ENCODE data around the gene GNS.
A peak's percentile ranks its signal among the peaks of the same experiment; 100 is the strongest.

Gene GNS

GRCh38 chr12:64735442-64735841 is 23.8 kb downstream of the GNS start:
- H3K27me3 Mint-ChIP-seq, result no peaks in the 10 kb centered on the region
- no peak overlapping the region for H3K4me3 Mint-ChIP-seq
- H3K4me1 Mint-ChIP-seq, result peaks cover 15% of the 10 kb centered on the region
- no peak for ATAC-seq
- no peaks in the 10 kb centered on the region for H3K9me3 Mint-ChIP-seq
- H3K36me3 Mint-ChIP-seq (ENCODE audit: low read depth), result peaks cover 34% of the 10 kb centered on the region
- DNase-seq, result no peak
- H3K27ac Mint-ChIP-seq, result no peak overlapping the region

- peaks cover 22% of the 10 kb centered on the region for H3K36me3 Mint-ChIP-seq (ENCODE audit: low read depth)
- H3K27me3 Mint-ChIP-seq, result no peaks in the 10 kb centered on the region
- no peak for DNase-seq
- no peak overlapping the region for H3K4me3 Mint-ChIP-seq
- H3K4me1 Mint-ChIP-seq, result peaks cover 20% of the 10 kb centered on the region
- H3K27ac Mint-ChIP-seq, result no peak overlapping the region
- H3K9me3 Mint-ChIP-seq, result no peaks in the 10 kb centered on the region
- ATAC-seq, result no peak
Observed at GRCh38 chr12:64733857-64734256, 25.3 kb downstream of the GNS start.

GRCh38 chr12:64731683-64732082 is 27.5 kb downstream of the GNS start:
- H3K36me3 Mint-ChIP-seq (ENCODE audit: low read depth), result peaks cover 20% of the 10 kb centered on the region
- ATAC-seq, result no peak
- no peak for DNase-seq
- H3K27me3 Mint-ChIP-seq, result no peaks in the 10 kb centered on the region
- H3K27ac Mint-ChIP-seq, result no peak overlapping the region
- no peaks in the 10 kb centered on the region for H3K9me3 Mint-ChIP-seq
- H3K4me1 Mint-ChIP-seq, result peaks cover 13% of the 10 kb centered on the region
- no peak overlapping the region for H3K4me3 Mint-ChIP-seq

GRCh38 chr12:64730588-64730969 is 28.6 kb downstream of the GNS start:
- DNase-seq (no peak), ATAC-seq (no peak)
- Mint-ChIP-seq H3K4me3 (no peak overlapping the region), H3K9me3 (no peaks in the 10 kb centered on the region), H3K4me1 (peaks cover 13% of the 10 kb centered on the region), H3K27ac (peak overlapping the region; percentile 49), H3K36me3 (ENCODE audit: low read depth) (peaks cover 17% of the 10 kb centered on the region), H3K27me3 (no peaks in the 10 kb centered on the region)

GRCh38 chr12:64729909-64730587 is 29.2 kb downstream of the GNS start:
- Mint-ChIP-seq H3K27me3 (no peaks in the 10 kb centered on the region), H3K4me1 (peaks cover 13% of the 10 kb centered on the region), H3K4me3 (no peak overlapping the region), H3K9me3 (no peaks in the 10 kb centered on the region), H3K27ac (peak overlapping the region; percentile 49), H3K36me3 (ENCODE audit: low read depth) (peaks cover 19% of the 10 kb centered on the region)
- ATAC-seq (no peak), DNase-seq (no peak)

GRCh38 chr12:64724201-64724745 is 34.9 kb downstream of the GNS start:
- no peak for DNase-seq
- no peaks in the 10 kb centered on the region for H3K27me3 Mint-ChIP-seq
- no peaks in the 10 kb centered on the region for H3K9me3 Mint-ChIP-seq
- H3K4me1 Mint-ChIP-seq, result peaks cover 7% of the 10 kb centered on the region
- no peak overlapping the region for H3K4me3 Mint-ChIP-seq
- H3K36me3 Mint-ChIP-seq (ENCODE audit: low read depth), result peaks cover 32% of the 10 kb centered on the region
- no peak for ATAC-seq
- no peak overlapping the region for H3K27ac Mint-ChIP-seq

GRCh38 chr12:64723630-64724029 is 35.6 kb downstream of the GNS start:
- peaks cover 33% of the 10 kb centered on the region for H3K36me3 Mint-ChIP-seq (ENCODE audit: low read depth)
- H3K4me1 Mint-ChIP-seq, result peaks cover 7% of the 10 kb centered on the region
- no peaks in the 10 kb centered on the region for H3K9me3 Mint-ChIP-seq
- no peak overlapping the region for H3K27ac Mint-ChIP-seq
- no peak for DNase-seq
- H3K27me3 Mint-ChIP-seq, result no peaks in the 10 kb centered on the region
- no peak for ATAC-seq
- H3K4me3 Mint-ChIP-seq, result no peak overlapping the region

- H3K27ac Mint-ChIP-seq, result no peak overlapping the region
- no peaks in the 10 kb centered on the region for H3K9me3 Mint-ChIP-seq
- H3K4me3 Mint-ChIP-seq, result no peak overlapping the region
- no peak for DNase-seq
- no peak for ATAC-seq
- H3K27me3 Mint-ChIP-seq, result no peaks in the 10 kb centered on the region
- H3K4me1 Mint-ChIP-seq, result peaks cover 7% of the 10 kb centered on the region
- H3K36me3 Mint-ChIP-seq (ENCODE audit: low read depth), result peaks cover 36% of the 10 kb centered on the region
Observed at GRCh38 chr12:64722835-64723234, 36.4 kb downstream of the GNS start.

- H3K27ac Mint-ChIP-seq, result no peak overlapping the region
- no peak overlapping the region for H3K4me3 Mint-ChIP-seq
- H3K36me3 Mint-ChIP-seq (ENCODE audit: low read depth), result peaks cover 42% of the 10 kb centered on the region
- H3K27me3 Mint-ChIP-seq, result no peaks in the 10 kb centered on the region
- peaks cover 15% of the 10 kb centered on the region for H3K4me1 Mint-ChIP-seq
- DNase-seq (no peak), ATAC-seq (no peak)
- H3K9me3 Mint-ChIP-seq, result no peaks in the 10 kb centered on the region
Observed at GRCh38 chr12:64720884-64721283, 38.3 kb downstream of the GNS start.

GRCh38 chr12:64718649-64719048 is 40.6 kb downstream of the GNS start:
- no peaks in the 10 kb centered on the region for H3K9me3 Mint-ChIP-seq
- H3K27ac Mint-ChIP-seq, result no peak overlapping the region
- H3K4me3 Mint-ChIP-seq, result no peak overlapping the region
- no peak for DNase-seq
- peaks cover 22% of the 10 kb centered on the region for H3K4me1 Mint-ChIP-seq
- no peaks in the 10 kb centered on the region for H3K27me3 Mint-ChIP-seq
- no peak for ATAC-seq
- peaks cover 49% of the 10 kb centered on the region for H3K36me3 Mint-ChIP-seq (ENCODE audit: low read depth)

GRCh38 chr12:64716839-64717455 is 42.3 kb downstream of the GNS start:
- no peak overlapping the region for H3K4me3 Mint-ChIP-seq
- H3K36me3 Mint-ChIP-seq (ENCODE audit: low read depth), result peaks cover 44% of the 10 kb centered on the region
- H3K27me3 Mint-ChIP-seq, result no peaks in the 10 kb centered on the region
- no peaks in the 10 kb centered on the region for H3K9me3 Mint-ChIP-seq
- peaks cover 24% of the 10 kb centered on the region for H3K4me1 Mint-ChIP-seq
- peak overlapping the region; percentile 29 for H3K27ac Mint-ChIP-seq
- no peak for ATAC-seq
- no peak for DNase-seq

- ATAC-seq (no peak), DNase-seq (no peak)
- Mint-ChIP-seq H3K36me3 (ENCODE audit: low read depth) (peaks cover 44% of the 10 kb centered on the region), H3K4me1 (peaks cover 24% of the 10 kb centered on the region), H3K9me3 (no peaks in the 10 kb centered on the region), H3K4me3 (no peak overlapping the region), H3K27ac (peak overlapping the region; percentile 29), H3K27me3 (no peaks in the 10 kb centered on the region)
Observed at GRCh38 chr12:64716371-64716770, 42.8 kb downstream of the GNS start.

- H3K4me3 Mint-ChIP-seq, result no peak overlapping the region
- H3K36me3 Mint-ChIP-seq (ENCODE audit: low read depth), result peaks cover 34% of the 10 kb centered on the region
- peaks cover 24% of the 10 kb centered on the region for H3K4me1 Mint-ChIP-seq
- ATAC-seq, result peak; percentile 77
- H3K27me3 Mint-ChIP-seq, result no peaks in the 10 kb centered on the region
- H3K27ac Mint-ChIP-seq, result no peak overlapping the region
- no peak for DNase-seq
- H3K9me3 Mint-ChIP-seq, result no peaks in the 10 kb centered on the region
Observed at GRCh38 chr12:64714551-64714968, 44.6 kb downstream of the GNS start.

- H3K27ac Mint-ChIP-seq, result no peak overlapping the region
- H3K36me3 Mint-ChIP-seq (ENCODE audit: low read depth), result peaks cover 32% of the 10 kb centered on the region
- H3K4me1 Mint-ChIP-seq, result peaks cover 24% of the 10 kb centered on the region
Observed at GRCh38 chr12:64713376-64713775, 45.8 kb downstream of the GNS start.

GRCh38 chr12:64709429-64709828 is 49.8 kb downstream of the GNS start:
- Mint-ChIP-seq H3K27ac (no peak overlapping the region), H3K27me3 (no peaks in the 10 kb centered on the region), H3K4me1 (peaks cover 11% of the 10 kb centered on the region), H3K9me3 (no peaks in the 10 kb centered on the region), H3K36me3 (ENCODE audit: low read depth) (peaks cover 9% of the 10 kb centered on the region), H3K4me3 (no peak overlapping the region)
- ATAC-seq (no peak), DNase-seq (no peak)

More at GRCh38 chr12:64713376-64713775, 45.8 kb downstream of the GNS start:
- Mint-ChIP-seq H3K9me3 (no peaks in the 10 kb centered on the region), H3K27me3 (no peaks in the 10 kb centered on the region), H3K4me3 (no peak overlapping the region)
- ATAC-seq (no peak), DNase-seq (no peak)

Data from activated naive CD8-positive, alpha-beta T cell treated with anti-CD3 and anti-CD28 coated beads, Interleukin-2, amount 50 U/mL, for 24 hours (primary cell).